ENCODE results near the gene DOCK4. TPM values are rescaled to one million over a fixed set of nuclear protein-coding genes. Genes with fewer than 3 reads are reported as not detected.

Gene DOCK4
- total RNA-seq, 2 experiments from 2014 or later = 0.36 to 1.1 TPM

DNA sequence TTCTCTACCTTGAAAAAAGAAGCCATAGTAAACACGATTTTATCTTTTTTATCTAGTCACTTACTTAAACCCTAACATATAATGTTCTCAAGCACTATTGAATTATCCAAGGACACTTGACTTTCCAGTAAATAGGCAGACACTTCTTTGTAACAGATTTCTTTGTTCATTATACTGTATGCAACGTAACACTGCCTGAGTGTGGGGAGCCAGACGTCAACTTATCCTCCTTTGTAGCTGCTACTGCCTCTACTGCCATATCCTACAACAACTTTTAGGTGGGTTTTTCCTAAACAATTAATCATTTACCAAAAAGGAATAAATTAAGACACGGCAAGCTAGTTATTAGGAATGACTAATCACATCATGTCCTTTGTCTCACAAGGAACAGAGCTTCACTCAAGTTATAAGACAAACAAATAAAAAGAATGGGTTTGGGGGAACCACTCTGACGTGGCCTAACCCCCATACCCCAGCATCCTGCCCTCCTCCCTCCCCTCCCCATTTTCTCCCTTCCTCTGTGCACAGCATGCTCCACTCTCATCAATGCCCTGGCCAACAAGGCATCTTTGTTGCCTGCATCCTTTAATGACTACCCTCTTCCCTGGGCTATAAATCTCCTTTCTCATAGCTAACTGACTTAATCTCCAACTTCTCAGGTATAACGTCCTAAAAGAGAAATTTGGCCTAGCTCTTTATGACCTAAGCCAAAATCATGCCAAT, 43.3 kb downstream of the DOCK4 start:
- CTCF ChIA-PET = no interaction called here
- peaks cover 12% of the 10 kb centered on the region for H3K27me3 Mint-ChIP-seq

DNA sequence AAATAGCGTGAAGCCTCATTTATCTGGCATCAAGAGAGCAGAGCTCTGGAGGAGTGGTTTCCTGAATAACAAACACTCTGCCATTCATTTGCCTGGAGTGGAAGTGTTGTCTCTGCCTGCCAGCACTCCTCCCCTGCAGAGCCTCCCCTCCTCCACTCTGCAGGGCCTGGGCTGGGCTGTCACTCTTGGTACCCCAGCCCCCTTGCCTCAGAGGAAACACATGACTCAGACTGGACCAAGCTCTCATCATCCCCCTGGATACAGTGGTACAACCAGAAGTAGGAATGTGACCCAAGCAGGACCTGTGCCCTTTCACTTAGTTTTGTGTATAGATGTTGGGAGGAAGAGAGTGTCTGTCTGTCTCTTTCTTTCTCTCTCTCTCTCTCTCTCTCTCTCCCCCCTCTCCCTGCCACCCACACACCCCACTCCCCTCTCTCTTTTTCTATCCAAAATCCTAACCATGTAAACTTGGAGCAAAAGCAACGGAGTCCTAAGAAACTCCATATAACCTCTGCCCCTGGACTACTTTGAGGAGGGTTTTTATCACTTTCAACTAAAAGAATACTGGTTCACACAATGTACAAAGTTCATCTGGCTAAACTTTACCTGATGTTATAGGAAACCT, 43.9 kb downstream of the DOCK4 start:
- DNase-seq = no peak
- intact Hi-C loops (cut with micrococcal nuclease) = no loop called here
- H3K4me1 Mint-ChIP-seq (ENCODE audit: low read depth) = no peaks in the 10 kb centered on the region
- no peak overlapping the region for H3K27ac Mint-ChIP-seq
- peaks cover 12% of the 10 kb centered on the region for H3K27me3 Mint-ChIP-seq
- H3K36me3 Mint-ChIP-seq = no peaks in the 10 kb centered on the region
- no peaks in the 10 kb centered on the region for H3K9me3 Mint-ChIP-seq
- POLR2A ChIA-PET = no interaction called here
- H3K4me3 Mint-ChIP-seq = no peak overlapping the region
- CTCF ChIA-PET = no interaction called here

More for the DNA sequence above, 43.3 kb downstream of the DOCK4 start:
- Mint-ChIP-seq H3K4me1 (ENCODE audit: low read depth) (no peaks in the 10 kb centered on the region), H3K4me3 (no peak overlapping the region), H3K36me3 (no peaks in the 10 kb centered on the region), H3K9me3 (no peaks in the 10 kb centered on the region), H3K27ac (no peak overlapping the region)
- DNase-seq = no peak
- intact Hi-C loops (cut with micrococcal nuclease) = no loop called here
- POLR2A ChIA-PET = no interaction called here

DNA sequence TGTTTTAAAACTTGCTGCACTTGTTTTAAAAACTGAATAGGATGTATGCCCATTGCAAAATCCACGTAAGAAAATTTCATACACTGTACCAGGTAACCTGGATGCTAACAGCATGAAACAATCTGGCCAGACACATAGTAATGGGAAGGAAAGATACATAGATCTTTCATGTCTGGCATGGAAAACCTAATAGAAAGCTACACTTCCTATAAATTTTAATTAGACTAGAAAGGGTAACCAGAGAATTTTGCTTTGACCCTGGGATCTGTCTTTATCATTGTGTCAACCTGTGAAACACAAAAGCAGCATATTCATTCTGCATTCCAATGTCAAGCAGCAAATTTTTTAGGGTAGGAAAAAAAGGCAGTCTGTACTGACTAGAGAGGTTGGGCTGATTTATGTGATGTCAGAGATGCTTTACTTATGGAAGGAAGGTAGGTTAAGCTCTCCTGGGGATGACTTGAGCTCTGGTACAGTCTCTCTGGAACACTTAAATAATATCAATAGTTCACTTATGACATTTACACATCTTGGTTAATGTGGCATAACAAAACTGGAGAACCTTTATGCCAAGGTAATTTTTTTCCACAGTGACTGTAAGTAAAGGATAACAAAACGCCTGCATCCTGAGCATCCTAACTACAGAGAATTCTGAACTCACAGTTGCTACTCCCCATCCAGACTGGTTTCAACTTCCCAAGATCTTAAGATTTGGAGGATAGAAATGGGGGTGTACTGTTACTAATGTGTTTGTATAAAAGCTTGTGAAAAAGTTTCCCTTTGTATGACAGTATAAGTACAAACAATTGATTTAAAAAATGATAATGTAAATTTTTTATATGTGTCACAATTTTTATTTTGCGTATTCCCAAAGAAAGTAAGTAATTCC, 44.7 kb downstream of the DOCK4 start:
- Mint-ChIP-seq H3K9me3 (no peaks in the 10 kb centered on the region), H3K27me3 (peaks cover 12% of the 10 kb centered on the region), H3K4me3 (no peak overlapping the region), H3K27ac (no peak overlapping the region), H3K36me3 (no peaks in the 10 kb centered on the region), H3K4me1 (ENCODE audit: low read depth) (no peaks in the 10 kb centered on the region)
- no peak for DNase-seq
- intact Hi-C loops (cut with micrococcal nuclease) = no loop called here
- POLR2A ChIA-PET = no interaction called here
- CTCF ChIA-PET = no interaction called here

DNA sequence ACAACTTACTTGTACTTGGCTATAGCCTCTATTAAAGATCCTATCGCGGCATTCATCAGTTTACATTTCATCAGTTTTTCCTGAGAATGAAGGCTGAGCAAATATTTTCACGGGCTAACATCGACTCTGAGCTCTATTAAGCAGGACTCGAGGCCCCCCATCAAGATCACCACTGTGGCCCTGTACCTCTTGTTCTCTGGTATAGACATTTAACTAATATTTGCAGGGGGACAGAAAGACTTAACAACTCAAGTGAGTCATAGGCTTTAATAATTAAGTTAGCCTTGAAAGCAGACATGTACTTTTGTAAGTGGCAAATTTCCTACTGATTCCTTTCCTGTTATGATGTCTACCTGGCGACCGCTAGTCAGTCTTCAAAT, 45.4 kb downstream of the DOCK4 start:
- no peak for DNase-seq
- H3K9me3 Mint-ChIP-seq = no peaks in the 10 kb centered on the region
- H3K27ac Mint-ChIP-seq = no peak overlapping the region
- H3K27me3 Mint-ChIP-seq = peaks cover 14% of the 10 kb centered on the region
- POLR2A ChIA-PET = no interaction called here
- intact Hi-C loops (cut with micrococcal nuclease) = no loop called here
- no peaks in the 10 kb centered on the region for H3K4me1 Mint-ChIP-seq (ENCODE audit: low read depth)
- H3K4me3 Mint-ChIP-seq = no peak overlapping the region
- CTCF ChIA-PET = no interaction called here
- H3K36me3 Mint-ChIP-seq = no peaks in the 10 kb centered on the region

DNA sequence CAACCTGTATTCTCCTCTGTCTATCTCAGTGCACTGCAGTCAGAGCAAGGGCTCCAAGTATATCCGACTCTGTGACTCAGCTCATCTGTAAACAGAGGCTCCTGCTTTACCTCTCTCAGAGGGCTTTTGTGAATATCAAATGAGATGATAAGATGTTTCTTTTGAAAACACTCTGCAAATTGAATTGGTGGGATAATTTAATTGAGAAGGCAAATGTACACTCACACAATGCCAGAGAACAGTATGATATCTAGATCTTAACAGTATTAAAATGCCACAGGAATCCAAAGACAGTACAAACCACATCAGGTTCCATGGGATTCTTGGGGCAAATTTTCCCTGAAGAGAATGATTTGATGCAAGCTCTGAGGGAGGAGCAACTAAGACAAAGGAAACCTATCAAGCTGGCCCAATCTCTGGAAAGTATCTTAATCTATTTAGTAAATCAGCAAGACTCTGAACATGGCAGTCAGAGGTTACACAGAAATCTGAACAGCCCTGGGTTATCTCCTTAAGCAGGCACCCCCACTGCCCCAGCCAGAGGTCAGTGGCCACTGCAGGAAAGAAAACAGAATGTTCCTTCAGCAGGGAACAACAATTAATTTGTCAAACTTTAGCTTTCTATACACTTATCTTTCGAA, 45.9 kb downstream of the DOCK4 start:
- POLR2A ChIA-PET = no interaction called here
- no peak overlapping the region for H3K4me3 Mint-ChIP-seq
- no peaks in the 10 kb centered on the region for H3K4me1 Mint-ChIP-seq (ENCODE audit: low read depth)

DNA sequence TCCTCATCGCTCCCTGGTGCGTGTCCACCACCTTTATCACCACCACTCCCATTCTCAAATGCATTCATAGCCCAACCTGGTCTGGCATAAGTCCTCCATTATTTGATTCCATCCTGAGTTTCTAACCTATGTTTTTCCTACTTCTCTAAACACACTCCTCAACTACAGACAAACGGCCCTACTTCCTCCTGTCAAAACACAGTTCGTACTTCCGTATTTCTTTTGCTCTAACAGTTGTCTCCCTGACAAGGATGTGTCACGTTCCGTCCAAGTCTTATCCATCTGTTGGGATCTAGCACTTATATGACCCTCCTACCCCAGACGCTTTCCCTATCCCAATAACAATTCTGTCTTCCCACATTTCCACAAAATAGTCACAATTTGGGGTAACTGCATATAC, 46.8 kb downstream of the DOCK4 start:
- H3K9me3 Mint-ChIP-seq = no peaks in the 10 kb centered on the region
- H3K27ac Mint-ChIP-seq = no peak overlapping the region
- no peak for DNase-seq
- CTCF ChIA-PET = no interaction called here
- intact Hi-C loops (cut with micrococcal nuclease) = no loop called here
- POLR2A ChIA-PET = no interaction called here
- no peak overlapping the region for H3K4me3 Mint-ChIP-seq
- peaks cover 20% of the 10 kb centered on the region for H3K27me3 Mint-ChIP-seq
- H3K36me3 Mint-ChIP-seq = no peaks in the 10 kb centered on the region
- no peaks in the 10 kb centered on the region for H3K4me1 Mint-ChIP-seq (ENCODE audit: low read depth)

More for the DNA sequence above, 45.9 kb downstream of the DOCK4 start:
- Mint-ChIP-seq H3K27me3 (peaks cover 18% of the 10 kb centered on the region), H3K36me3 (no peaks in the 10 kb centered on the region), H3K27ac (no peak overlapping the region), H3K9me3 (no peaks in the 10 kb centered on the region)
- intact Hi-C loops (cut with micrococcal nuclease) = no loop called here
- DNase-seq = no peak
- CTCF ChIA-PET = no interaction called here

DNA sequence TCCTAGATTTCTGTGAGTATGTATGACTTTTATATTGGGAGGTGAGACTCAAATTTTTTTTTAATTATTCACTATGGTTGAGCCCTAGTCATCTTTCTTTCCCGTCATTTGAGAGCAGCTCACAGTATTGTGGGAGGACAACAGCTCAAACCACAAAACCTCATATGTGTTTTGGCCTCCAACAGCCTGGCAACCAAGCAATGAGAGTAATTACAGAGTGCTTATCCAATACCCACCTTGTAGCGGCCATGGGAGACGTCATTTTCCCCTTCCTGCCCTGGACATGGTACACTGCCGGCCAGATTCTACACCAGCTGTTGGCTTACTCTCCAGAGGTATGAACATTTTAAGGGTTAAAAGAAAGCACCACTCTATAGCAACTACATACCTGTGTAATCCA, 49.1 kb downstream of the DOCK4 start:
- intact Hi-C loops (cut with micrococcal nuclease) = no loop called here
- CTCF ChIA-PET = no interaction called here
- no peak overlapping the region for H3K4me3 Mint-ChIP-seq
- peaks cover 21% of the 10 kb centered on the region for H3K27me3 Mint-ChIP-seq
- H3K27ac Mint-ChIP-seq = no peak overlapping the region
- POLR2A ChIA-PET = no interaction called here
- H3K9me3 Mint-ChIP-seq = no peaks in the 10 kb centered on the region
- DNase-seq = no peak
- H3K36me3 Mint-ChIP-seq = no peaks in the 10 kb centered on the region
- H3K4me1 Mint-ChIP-seq (ENCODE audit: low read depth) = no peaks in the 10 kb centered on the region

DNA sequence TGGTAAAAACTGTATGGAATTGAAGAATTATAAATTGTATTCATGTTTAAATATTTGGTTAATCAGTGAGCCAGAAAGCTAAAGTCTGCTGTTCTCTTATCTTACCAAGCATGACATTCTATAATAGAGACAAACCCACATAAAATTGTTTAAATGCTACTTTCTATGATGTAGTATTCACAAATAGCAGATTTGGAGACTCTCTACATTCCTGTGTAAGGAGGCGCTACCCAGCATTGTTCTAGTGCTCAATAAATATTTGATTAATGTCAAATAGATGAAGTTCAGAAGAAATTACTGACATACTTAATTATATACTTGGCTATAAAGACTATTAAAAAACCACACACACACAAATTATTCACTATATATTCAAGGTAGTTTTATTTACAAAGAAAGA, 49.8 kb downstream of the DOCK4 start:
- Mint-ChIP-seq H3K36me3 (no peaks in the 10 kb centered on the region), H3K9me3 (no peaks in the 10 kb centered on the region), H3K4me3 (no peak overlapping the region), H3K4me1 (ENCODE audit: low read depth) (no peaks in the 10 kb centered on the region), H3K27me3 (peaks cover 21% of the 10 kb centered on the region), H3K27ac (no peak overlapping the region)
- ChIA-PET POLR2A (no interaction called here), CTCF (no interaction called here)
- no peak for DNase-seq
- intact Hi-C loops (cut with micrococcal nuclease) = no loop called here

DNA sequence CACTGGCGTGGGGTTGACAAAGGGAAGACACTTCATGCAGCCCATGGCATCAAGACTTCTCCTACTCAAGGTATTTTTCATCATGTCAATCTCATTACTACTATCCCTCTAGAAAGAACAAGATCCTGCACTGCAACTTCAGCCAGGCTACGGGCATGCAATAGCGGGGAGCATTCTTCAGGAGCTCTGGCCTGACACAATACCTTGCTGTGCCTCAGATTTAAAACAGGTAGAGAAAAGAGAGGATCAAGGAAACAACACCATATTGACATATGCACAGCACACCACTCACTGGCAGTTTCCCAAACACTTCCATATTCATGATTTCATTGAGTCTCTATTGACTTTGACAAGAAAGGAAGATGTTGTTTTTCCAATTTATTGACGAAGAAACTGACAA, 51.5 kb downstream of the DOCK4 start:
- DNase-seq = no peak
- Mint-ChIP-seq H3K27ac (no peak overlapping the region), H3K36me3 (no peaks in the 10 kb centered on the region), H3K9me3 (no peaks in the 10 kb centered on the region), H3K4me1 (ENCODE audit: low read depth) (no peaks in the 10 kb centered on the region), H3K4me3 (no peak overlapping the region), H3K27me3 (peaks cover 26% of the 10 kb centered on the region)
- ChIA-PET POLR2A (no interaction called here), CTCF (no interaction called here)
- intact Hi-C loops (cut with micrococcal nuclease) = no loop called here

DNA sequence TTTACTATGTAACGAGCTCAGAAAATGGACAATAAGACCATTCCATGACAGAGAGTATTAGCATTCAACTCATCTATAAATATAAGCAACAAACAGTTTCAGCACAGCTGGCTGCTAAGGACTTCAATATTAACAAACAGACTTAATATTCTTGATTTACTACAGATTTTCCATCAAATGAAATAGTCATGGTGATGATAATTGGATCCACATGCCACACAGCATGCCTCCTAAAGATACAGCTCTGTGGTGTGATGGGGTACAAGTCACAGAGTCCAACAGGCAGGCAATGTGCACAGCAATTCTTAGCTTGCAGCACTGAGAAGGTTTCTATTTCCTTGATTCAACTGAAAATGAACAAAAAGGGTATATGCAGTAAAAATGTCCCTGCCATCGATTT, 54.0 kb downstream of the DOCK4 start:
- intact Hi-C loops (cut with micrococcal nuclease) = no loop called here
- H3K9me3 Mint-ChIP-seq = no peaks in the 10 kb centered on the region
- no peaks in the 10 kb centered on the region for H3K4me1 Mint-ChIP-seq (ENCODE audit: low read depth)
- no peak for DNase-seq
- no peak overlapping the region for H3K4me3 Mint-ChIP-seq
- ChIA-PET CTCF (no interaction called here), POLR2A (interaction anchor here (0.6 to 1.0 kb wide), 2 partner anchors 55 to 105 kb away, joined by 3 read pairs; partner anchors contain the start of gene ZNF277)
- H3K36me3 Mint-ChIP-seq = no peaks in the 10 kb centered on the region
- peaks cover 20% of the 10 kb centered on the region for H3K27me3 Mint-ChIP-seq
- H3K27ac Mint-ChIP-seq = no peak overlapping the region

DNA sequence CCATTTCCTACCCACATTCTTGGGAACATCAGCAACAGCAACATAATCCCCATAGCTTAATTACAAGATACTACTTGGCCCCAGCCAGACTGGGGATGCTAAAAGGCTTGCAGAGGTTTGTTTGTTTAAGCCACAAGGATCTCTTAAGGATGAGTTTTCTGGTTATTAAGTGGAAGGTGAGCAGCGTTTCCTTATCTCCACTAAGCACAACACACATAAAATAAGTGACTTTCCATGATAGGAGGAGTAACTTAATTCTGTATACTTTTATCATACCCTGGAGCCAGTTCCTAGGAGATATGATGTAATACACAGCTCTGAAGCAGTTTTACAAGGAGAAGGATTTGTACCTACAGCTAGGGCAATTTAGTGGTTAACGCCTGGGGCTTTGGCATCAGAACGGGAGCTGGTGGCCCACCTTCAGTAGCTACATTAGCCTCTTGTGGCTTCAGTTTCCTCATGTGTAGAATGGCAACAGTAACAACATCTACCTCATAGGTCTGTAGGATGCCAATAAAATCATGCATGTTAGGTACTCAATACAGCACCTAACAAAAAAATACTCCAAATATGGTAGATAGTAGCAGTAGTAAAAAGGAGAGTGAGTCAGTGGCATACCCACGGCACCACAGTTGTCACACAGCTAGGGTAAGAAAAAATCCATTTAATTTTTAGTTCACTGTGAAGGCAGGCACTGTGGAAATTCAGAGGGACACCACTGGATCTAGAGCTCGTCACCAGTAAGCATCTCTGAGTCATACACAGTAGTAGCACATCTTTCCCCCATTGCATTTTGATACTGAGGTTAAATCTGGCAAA, 55.2 kb downstream of the DOCK4 start:
- no peak for DNase-seq
- Mint-ChIP-seq H3K27me3 (peaks cover 21% of the 10 kb centered on the region), H3K27ac (no peak overlapping the region), H3K36me3 (no peaks in the 10 kb centered on the region), H3K9me3 (no peaks in the 10 kb centered on the region), H3K4me3 (no peak overlapping the region), H3K4me1 (ENCODE audit: low read depth) (no peaks in the 10 kb centered on the region)
- ChIA-PET CTCF (interaction anchor here (0.7 kb wide), 1 partner anchor 186 kb away, joined by 3 read pairs; no protein-coding TSS in a partner anchor), POLR2A (interaction anchor here (1.0 kb wide), 1 partner anchor 56 kb away, joined by 3 read pairs; the partner anchor contains the start of gene ZNF277)
- intact Hi-C loops (cut with micrococcal nuclease) = no loop called here

Measured in activated CD4-positive, alpha-beta memory T cell treated with anti-CD3 and anti-CD28 coated beads for 36 hours (primary cell).